H1 (cell line): ENCODE measurements around the gene GRIFIN. TPM values are rescaled to one million over a fixed set of nuclear protein-coding genes. Genes with fewer than 3 reads are reported as not detected.

ENCODE experiments used
- CTCF ChIA-PET: fragments of 300-600 bp; sonication (Branson Sonifier 250); formaldehyde crosslinking; loops from one replicate; lab custom pipeline; 2021; ENCODE audit not compliant: partially characterized antibody; lab: Charles Lee
- POLR2A ChIA-PET: fragments of 300-600 bp; sonication (Branson Sonifier 250); formaldehyde crosslinking; loops from one replicate; lab custom pipeline; 2021; ENCODE audit warnings: inconsistent platforms; ENCODE audit not compliant: partially characterized antibody; lab: Charles Lee
- DNase-seq, 2 experiments: peaks; one replicate each; pipeline versions ENCODE4 v3.0.0 to v3.0.0-alpha.2; 2010 to 2022; ENCODE audit warnings: low spot score in 2 of 2, low read depth in 1 of 2, mixed read lengths in 1 of 2
- FAIRE-seq: peaks from 2 replicates; lab custom pipeline; 2011; peaks lifted over from hg19 to GRCh38; lab: Jason Lieb, UNC
- H2AFZ ChIP-seq: 2 replicates; pipeline ENCODE4 v1.8.1; 2012; ENCODE audit warnings: low read length, inconsistent platforms
- H2AK5ac ChIP-seq: 2 replicates; pipeline ENCODE4 v1.6.1; 2013; ENCODE audit warnings: low read depth, low read length
- H2BK120ac ChIP-seq: replicated peaks from 2 replicates; pipeline ENCODE3; 2013; ENCODE audit warnings: low read depth, low read length, inconsistent platforms
- H2BK12ac ChIP-seq: 2 replicates; pipeline ENCODE4 v1.6.1; 2013; ENCODE audit warnings: low read depth, low read length
- H2BK15ac ChIP-seq: 2 replicates; pipeline ENCODE4 v1.6.1; 2013; ENCODE audit warnings: low read length
- H2BK20ac ChIP-seq: 2 replicates; pipeline ENCODE4 v1.6.1; 2013; ENCODE audit warnings: low read length
- H2BK5ac ChIP-seq: 2 replicates; pipeline ENCODE4 v1.6.1; 2013; ENCODE audit warnings: low read depth, low read length
- H3K14ac ChIP-seq: 2 replicates; pipeline ENCODE4 v1.6.1; 2013; ENCODE audit warnings: inconsistent platforms; ENCODE audit not compliant: insufficient read length
- H3K18ac ChIP-seq: 2 replicates; pipeline ENCODE4 v1.6.1; 2013; ENCODE audit warnings: low read length; ENCODE audit errors: extremely low read depth
- H3K23ac ChIP-seq: 2 replicates; pipeline ENCODE4 v1.6.1; 2013; ENCODE audit warnings: inconsistent platforms; ENCODE audit not compliant: insufficient read length
- H3K23me2 ChIP-seq: 2 replicates; pipeline ENCODE4 v1.6.1; 2013; ENCODE audit warnings: low read depth, low read length
- H3K27ac ChIP-seq: 2 replicates; pipeline ENCODE4 v1.6.1; 2011; ENCODE audit warnings: low read depth, low read length, inconsistent platforms
- H3K27me3 ChIP-seq, 4 experiments: replicated peaks in 1 of 4; 1 replicate in 1 of 4; 2 replicates in 3 of 4; pipeline versions ENCODE4 v1.6.1 to v1.8.1; 2011 to 2013; ENCODE audit warnings: low read length in 3 of 4, mild to moderate bottlenecking in 3 of 4, inconsistent platforms in 2 of 4, mixed read lengths in 2 of 4, moderate library complexity in 1 of 4; ENCODE audit not compliant: control insufficient read depth in 3 of 4, insufficient read depth in 3 of 4; ENCODE audit errors: extremely low read depth in 1 of 4
- H3K36me3 ChIP-seq, 4 experiments: 2 replicates each; pipeline versions ENCODE4 v1.6.1 to v1.8.1; 2011 to 2013; ENCODE audit warnings: mild to moderate bottlenecking in 4 of 4, low read length in 3 of 4, moderate library complexity in 2 of 4, control low read depth in 1 of 4, inconsistent platforms in 1 of 4; ENCODE audit not compliant: insufficient read depth in 4 of 4, control insufficient read depth in 2 of 4
- H3K4ac ChIP-seq: replicated peaks from 2 replicates; pipeline ENCODE3; 2013; ENCODE audit warnings: low read length, low read depth, mixed read lengths, inconsistent platforms; ENCODE audit not compliant: insufficient read length
- H3K4me1 ChIP-seq, 4 experiments: replicated peaks in 1 of 4; 1 replicate in 1 of 4; 2 replicates in 3 of 4; pipeline versions ENCODE4 v1.6.1 to v1.8.1; 2011 to 2013; ENCODE audit warnings: low read length in 3 of 4, inconsistent platforms in 2 of 4, mixed read lengths in 1 of 4; ENCODE audit not compliant: insufficient read depth in 4 of 4, control insufficient read depth in 3 of 4
- H3K4me2 ChIP-seq, 2 experiments: 2 replicates each; pipeline versions ENCODE4 v1.6.1 to v1.8.1; 2011 to 2013; ENCODE audit warnings: low read depth in 2 of 2, low read length in 2 of 2, control low read depth in 1 of 2, inconsistent platforms in 1 of 2, mild to moderate bottlenecking in 1 of 2; ENCODE audit not compliant: insufficient read depth in 1 of 2
- H3K4me3 ChIP-seq, 4 experiments: fragments of 200-600, 300-600 bp in 1 of 4; sonication (generic), shearing (Covaris generic), sonication (Bioruptor Twin) in 1 of 4; 2 replicates each; pipeline versions ENCODE4 v1.5.1 to v1.8.1; 2011 to 2016; ENCODE audit warnings: low read length in 4 of 4, low read depth in 3 of 4, control low read depth in 2 of 4, inconsistent platforms in 2 of 4, mild to moderate bottlenecking in 2 of 4, mixed read lengths in 1 of 4, moderate library complexity in 1 of 4; ENCODE audit not compliant: insufficient read depth in 2 of 4; ENCODE audit errors: extremely low read depth in 1 of 4
- H3K56ac ChIP-seq: replicated peaks from 2 replicates; pipeline ENCODE3; 2013; ENCODE audit warnings: low read depth, mild to moderate bottlenecking, mixed read lengths, low read length, inconsistent platforms; ENCODE audit not compliant: insufficient read length
- H3K79me1 ChIP-seq: 2 replicates; pipeline ENCODE4 v1.6.1; 2013; ENCODE audit warnings: low read depth, low read length, control low read depth
- H3K79me2 ChIP-seq, 2 experiments: 2 replicates each; pipeline versions ENCODE4 v1.6.1 to v1.8.1; 2012 to 2013; ENCODE audit warnings: low read length in 2 of 2, mild to moderate bottlenecking in 2 of 2, inconsistent platforms in 1 of 2; ENCODE audit not compliant: insufficient read depth in 2 of 2, control insufficient read depth in 1 of 2
- H3K9ac ChIP-seq, 4 experiments: replicated peaks in 1 of 4; 1 replicate in 1 of 4; 2 replicates in 3 of 4; pipeline versions ENCODE4 v1.6.1 to v1.8.1; 2011 to 2013; ENCODE audit warnings: low read depth in 3 of 4, low read length in 3 of 4, control low read depth in 2 of 4, mild to moderate bottlenecking in 2 of 4, moderate library complexity in 2 of 4, inconsistent platforms in 1 of 4; ENCODE audit errors: extremely low read depth in 1 of 4
- H3K9me3 ChIP-seq, 2 experiments: 2 replicates each; pipeline versions ENCODE4 v1.6.1 to v1.8.1; 2012 to 2013; ENCODE audit warnings: mild to moderate bottlenecking in 2 of 2, moderate library complexity in 2 of 2, control low read depth in 1 of 2, inconsistent platforms in 1 of 2, low read depth in 1 of 2, low read length in 1 of 2, mixed read lengths in 1 of 2; ENCODE audit not compliant: insufficient read depth in 2 of 2
- H4K20me1 ChIP-seq, 2 experiments: replicated peaks in 1 of 2; 2 replicates each; pipeline versions ENCODE3 to v1.8.1; 2011 to 2013; ENCODE audit warnings: inconsistent platforms in 2 of 2, low read length in 2 of 2, mild to moderate bottlenecking in 1 of 2; ENCODE audit not compliant: insufficient read depth in 2 of 2, control insufficient read depth in 1 of 2
- H4K5ac ChIP-seq: 2 replicates; pipeline ENCODE4 v1.6.1; 2013; ENCODE audit warnings: low read length, low read depth, mixed read lengths, inconsistent platforms; ENCODE audit not compliant: insufficient read length
- H4K8ac ChIP-seq: 2 replicates; pipeline ENCODE4 v1.8.0; 2013; ENCODE audit warnings: mild to moderate bottlenecking, moderate library complexity, low read length, inconsistent platforms; ENCODE audit not compliant: insufficient read depth; ENCODE audit errors: extremely low read depth
- H4K91ac ChIP-seq: replicated peaks from 2 replicates; pipeline ENCODE3; 2013; ENCODE audit warnings: low read length, mixed read lengths, inconsistent platforms; ENCODE audit not compliant: insufficient read length
- CEBPB ChIP-seq: IDR thresholded peaks from 2 replicates; pipeline ENCODE4 v1.6.1; 2012; ENCODE audit warnings: low read depth, low read length
- CHD2 ChIP-seq: IDR thresholded peaks from 2 replicates; pipeline ENCODE4 v1.6.1; 2012; ENCODE audit warnings: low read length, improper control_type of control experiment
- YY1 ChIP-seq: IDR thresholded peaks from 2 replicates; pipeline ENCODE4 v1.6.1; 2011; ENCODE audit warnings: low read depth, mild to moderate bottlenecking, low read length
- WGBS, 2 experiments: shearing (Covaris generic) in 1 of 2; methylation state at CpG; one replicate each; pipeline versions ENCODE4 v1.1.6 to v1.1.7; 2013 to 2015; ENCODE audit warnings: low lambda C conversion rate in 2 of 2, mixed read lengths in 2 of 2, inconsistent platforms in 1 of 2, low coverage in 1 of 2, missing lambda C conversion rate in 1 of 2; ENCODE audit not compliant: insufficient replicate concordance in 2 of 2, insufficient coverage in 1 of 2, insufficient read length in 1 of 2; ENCODE audit errors: extremely low coverage in 1 of 2, missing lambda C conversion rate in 1 of 2; 5-methylcytosine and 5-hydroxymethylcytosine counted together
- polyA plus RNA-seq, 7 experiments: library from polyadenylated mRNA; depleted of rRNA in 3 of 7; stranded (reverse) in 5 of 7; unstranded in 2 of 7; fragments of >200 nt in 5 of 7; fragments of 200-250 nt in 2 of 7; gene quantifications; 1 replicate in 5 of 7; 2 replicates in 1 of 7; 4 replicates in 1 of 7; pipeline versions ENCODE4 v1.2.1 to v1.2.3, GENCODE V29; 2011 to 2013; ENCODE audit warnings: missing spikeins in 2 of 7, mixed read lengths in 2 of 7
- total RNA-seq: library from RNA; stranded (reverse); fragmentation: NEBNext Ultra II Directional; extraction: Animal tissue kit (Norgen Biotek cat#: 25700); gene quantifications from 2 replicates; pipeline ENCODE4 v1.2.1, GENCODE V29; 2021
- TF ChIP-seq, protein P1 (sequence below): IDR thresholded peaks from 2 replicates; pipeline ENCODE4 v1.6.1; 2012; ENCODE audit warnings: inconsistent platforms

GRIFIN gene
- total and polyA plus RNA-seq, 2 of the 8 experiments (the other 6 are each of a cell fraction or from before 2014, with no cell fraction given) = not detected

DNA sequence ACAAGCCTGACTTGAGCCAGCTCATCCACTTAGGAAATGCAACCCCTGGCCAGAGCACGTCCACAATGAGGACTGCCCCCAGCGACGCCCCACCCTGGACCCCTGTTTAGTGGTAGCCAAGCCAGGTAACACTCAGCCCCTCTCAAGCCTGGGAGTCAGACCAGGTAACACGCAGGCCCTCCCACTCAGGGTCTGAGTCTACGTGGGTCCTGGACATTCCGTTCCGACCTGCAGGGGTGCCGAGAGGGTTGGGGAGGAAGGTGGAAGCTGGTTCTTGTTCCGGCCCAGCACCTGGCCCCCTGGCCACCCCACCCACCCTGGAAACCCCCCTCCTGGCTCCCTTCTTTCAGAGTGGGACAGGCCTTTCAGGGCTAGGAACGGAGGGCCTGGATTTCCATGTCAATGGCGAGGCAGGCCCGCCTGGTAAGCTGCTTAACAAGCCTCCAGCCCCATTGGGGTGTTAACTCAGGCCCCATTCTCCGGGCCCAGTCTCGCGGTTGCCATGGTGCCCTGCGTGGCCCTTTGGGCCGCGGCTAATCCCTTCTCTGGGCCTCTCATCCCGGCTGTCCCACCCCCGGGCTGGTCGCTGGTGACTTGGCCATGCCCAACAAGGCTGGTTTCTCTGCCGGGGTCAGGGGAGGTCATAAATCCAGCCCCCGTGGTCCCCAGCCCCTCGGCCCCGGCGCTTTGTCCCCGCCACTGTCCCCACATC is 23.7 kb upstream of the GRIFIN start:
- Histone ChIP-seq H4K20me1 (no peaks in the 10 kb centered on the region), H2BK120ac (peak overlapping the region; percentile 97), H3K79me2 (no peaks in the 10 kb centered on the region), H3K79me1 (no peaks in the 10 kb centered on the region; the same call in 1 of the 2 replicates), H3K23me2 (no peaks in the 10 kb centered on the region), H2BK5ac (peak overlapping the region; percentile 89), H3K4ac (peak overlapping the region; percentile 95), H2BK20ac (peak overlapping the region; percentile 98), H3K56ac (no peak overlapping the region), H3K4me1 (peaks cover 0 to 45% (median 37%) of the 10 kb centered on the region in 4 experiments; a peak in 6 of 7 replicates), H2BK15ac (peak overlapping the region; percentile 81; the same call in 1 of the 2 replicates), H3K23ac (no peak overlapping the region), H3K9me3 (no peaks in the 10 kb centered on the region), H3K36me3 (no peaks in the 10 kb centered on the region), H2BK12ac (peak overlapping the region; percentile 99; the same call in 1 of the 2 replicates), H4K8ac (peak overlapping the region; percentile 28), H3K14ac (no peak overlapping the region), H4K5ac (peak overlapping the region; percentile 82), H3K9ac (peak overlapping the region in 1 of 4 experiments; percentile 12; a peak in 1 of 7 replicates), H3K27me3 (no peaks in the 10 kb centered on the region), H2AK5ac (0 out of 2 replicates have a peak overlapping the region, but pooled peaks have one; percentile 75), H4K91ac (peak overlapping the region; percentile 98), H2AFZ (no peak overlapping the region), H3K4me3 (no peak overlapping the region), H3K27ac (peak overlapping the region; percentile 82; the same call in 1 of the 2 replicates), H3K4me2 (peak overlapping the region; percentile 16 to 19; a peak in 1 of 4 replicates), H3K18ac (peak overlapping the region; percentile 99)
- FAIRE-seq (no peak), DNase-seq (peak in 1 of 2 experiments; percentile 69)
- 45% methylated on average over 17 of the region's 27 CpGs; no CpG with 5 or more reads in 1 of the 2 experiments for WGBS, 2 experiments
- ChIA-PET POLR2A (interaction anchor here (0.7 to 3.9 kb wide), 7 partner anchors 10 to 29 kb away, joined by 3 to 19 read pairs (median 5); no protein-coding TSS in a partner anchor), CTCF (interaction anchor here (0.7 to 8.5 kb wide), 13 partner anchors 8 to 588 kb away, joined by 3 to 67 read pairs (median 3); no protein-coding TSS in a partner anchor)
- TF ChIP-seq CHD2 (no peak), YY1 (0 out of 2 replicates have a peak, but pooled peaks have one; percentile 5), CEBPB (no peak)
- TF ChIP-seq, protein P1, sequence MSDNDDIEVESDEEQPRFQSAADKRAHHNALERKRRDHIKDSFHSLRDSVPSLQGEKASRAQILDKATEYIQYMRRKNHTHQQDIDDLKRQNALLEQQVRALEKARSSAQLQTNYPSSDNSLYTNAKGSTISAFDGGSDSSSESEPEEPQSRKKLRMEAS = 0 out of 2 replicates have a peak, but pooled peaks have one; percentile 42
